HG03439 (cell line): ENCODE data around the gene TANC1.

Experiments
- ATAC-seq: cut with Tn5 transposase; IDR thresholded peaks from one replicate; pipeline ENCODE4 v1.9.1; 2021; ENCODE audit warnings: mild to moderate bottlenecking, moderate library complexity; ENCODE audit not compliant: unreplicated experiment

Gene TANC1

DNA sequence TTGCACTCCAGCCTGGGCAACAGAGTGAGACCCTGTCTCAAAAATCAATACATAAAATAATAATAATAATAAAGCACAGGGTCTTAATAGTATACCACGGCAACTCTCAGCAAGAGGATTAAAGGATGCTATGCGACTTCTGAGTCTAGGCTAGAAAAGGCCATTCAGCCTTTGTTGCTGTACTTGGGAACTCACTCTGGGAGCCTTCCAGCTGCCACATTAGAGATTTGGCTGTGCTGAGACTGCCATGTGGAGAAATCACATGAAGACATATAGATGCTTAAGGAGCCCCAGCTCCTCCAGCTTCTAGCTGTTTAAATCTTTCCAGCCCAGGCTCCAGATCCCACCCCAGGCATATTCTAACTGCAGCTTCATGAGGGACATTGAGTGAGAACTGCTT lies 8.2 kb upstream of the TANC1 start:
- ATAC-seq: no peak

DNA sequence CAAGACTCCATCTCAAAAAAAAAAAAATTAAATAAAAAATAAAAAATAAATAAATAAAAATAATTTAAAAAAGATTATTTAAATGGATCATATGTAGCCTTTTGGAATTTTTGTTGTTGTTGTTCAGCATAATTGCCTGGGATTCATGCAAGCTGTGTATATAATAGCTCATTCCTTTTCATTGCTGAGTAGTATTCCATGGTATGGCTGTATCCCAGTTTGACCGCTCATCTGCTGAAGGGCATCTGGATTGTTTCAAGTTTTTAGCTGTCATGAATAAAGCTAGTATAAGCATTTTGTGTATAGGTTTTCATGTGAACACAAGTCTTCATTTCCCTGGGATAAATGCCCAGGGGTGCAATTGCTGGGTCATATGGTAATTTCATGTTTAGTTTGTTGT lies 6.4 kb upstream of the TANC1 start:
- no peak for ATAC-seq

DNA sequence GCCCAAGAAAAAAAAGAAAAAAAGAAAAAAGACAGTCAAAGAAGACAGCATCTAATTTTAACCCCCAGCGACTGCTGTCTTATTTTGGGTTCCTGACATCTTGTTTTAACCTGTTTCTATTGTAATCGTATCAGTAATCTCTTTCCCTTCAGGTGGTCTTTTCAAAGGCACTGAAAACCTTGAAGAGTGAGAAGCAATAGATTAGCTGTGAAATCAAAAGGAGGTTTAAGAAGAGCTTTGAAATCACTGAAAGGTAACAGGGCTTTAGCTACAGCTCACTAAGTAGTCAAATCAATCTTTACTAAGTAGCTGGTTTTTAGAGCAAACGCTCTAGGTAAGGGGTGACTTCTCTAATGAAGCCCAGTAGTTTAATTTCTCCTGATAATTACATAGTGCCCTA lies 5.4 kb upstream of the TANC1 start:
- ATAC-seq: no peak

DNA sequence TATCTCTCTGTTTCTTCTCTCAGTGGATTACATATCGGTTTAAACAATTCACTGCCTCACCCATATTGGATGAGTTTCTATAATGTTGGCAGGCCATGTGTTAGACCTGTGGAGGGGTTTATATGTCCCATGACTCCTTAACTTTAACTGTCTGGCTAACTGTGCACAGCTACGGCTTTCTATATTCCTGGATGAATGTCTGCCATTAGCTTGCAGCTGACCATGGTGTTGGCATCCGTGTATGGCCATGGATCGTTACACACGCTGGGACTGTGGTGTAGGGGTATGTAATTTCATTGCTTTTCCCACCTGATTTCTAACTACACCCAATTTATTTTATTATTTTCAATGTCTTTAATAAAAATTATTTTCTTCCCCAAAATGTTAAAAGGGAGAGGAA lies 3.3 kb upstream of the TANC1 start:
- no peak for ATAC-seq

- ATAC-seq: no peak
Measured at GRCh38 chr2:158965641-158966040, 2.8 kb upstream of the TANC1 start.

DNA sequence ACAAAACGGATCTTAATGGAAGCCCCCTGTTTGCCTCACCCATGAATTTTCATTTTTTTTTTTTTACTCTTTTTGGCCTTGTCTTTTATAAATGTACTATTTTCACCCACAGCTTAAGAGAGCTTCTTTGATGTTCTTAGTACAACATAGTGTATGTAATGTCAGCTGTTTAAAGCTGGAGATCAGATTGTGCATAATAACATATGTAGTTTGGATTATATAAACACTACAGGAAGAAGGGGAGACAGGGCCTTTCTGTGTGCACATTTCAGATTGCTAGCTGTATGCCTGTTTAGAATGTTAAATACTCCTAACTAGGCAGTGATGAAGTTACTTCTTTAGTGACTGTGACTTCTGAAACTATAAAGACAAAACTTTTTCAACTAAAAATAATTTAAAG lies 2.1 kb upstream of the TANC1 start:
- ATAC-seq: no peak

- no peak for ATAC-seq
Measured at GRCh38 chr2:158967114-158967730, 1.2 kb upstream of the TANC1 start.

DNA sequence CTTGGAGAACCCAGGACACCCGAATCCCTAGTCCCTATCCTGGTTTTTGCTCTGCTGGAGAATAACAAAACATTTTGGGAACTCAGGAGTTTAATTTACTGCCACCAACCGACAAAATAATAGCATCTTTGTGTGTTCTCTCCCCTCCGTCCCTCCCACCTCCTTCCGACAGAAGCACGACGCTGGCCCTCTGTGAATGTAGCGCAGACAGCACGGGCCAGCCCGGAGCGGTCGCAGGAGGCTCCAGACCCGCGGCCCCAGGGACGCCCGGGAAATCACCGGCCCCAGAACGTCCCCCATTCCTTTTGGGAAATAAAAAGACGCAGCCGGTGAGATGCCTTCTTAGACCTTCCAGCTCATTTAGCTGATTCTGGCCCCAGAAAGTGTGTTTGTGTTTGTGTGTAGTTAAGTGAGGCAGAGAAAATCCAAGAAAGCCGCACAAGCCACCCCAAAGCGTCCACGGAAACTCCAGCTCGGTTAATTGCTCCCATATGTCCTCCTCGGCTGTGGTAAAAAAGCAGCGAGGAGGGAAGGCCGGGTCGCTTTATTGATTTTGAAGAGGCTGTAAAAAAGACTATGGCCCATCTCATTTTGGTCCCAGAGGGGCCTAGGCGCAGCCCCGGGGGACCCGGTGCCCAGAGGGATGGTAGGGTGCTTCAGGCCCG lies 577 bp upstream of the TANC1 start:
- ATAC-seq: no peak

GRCh38 chr2:158969162-158969714 lies 798 bp downstream of the TANC1 start:
- ATAC-seq: peak; percentile 12

DNA sequence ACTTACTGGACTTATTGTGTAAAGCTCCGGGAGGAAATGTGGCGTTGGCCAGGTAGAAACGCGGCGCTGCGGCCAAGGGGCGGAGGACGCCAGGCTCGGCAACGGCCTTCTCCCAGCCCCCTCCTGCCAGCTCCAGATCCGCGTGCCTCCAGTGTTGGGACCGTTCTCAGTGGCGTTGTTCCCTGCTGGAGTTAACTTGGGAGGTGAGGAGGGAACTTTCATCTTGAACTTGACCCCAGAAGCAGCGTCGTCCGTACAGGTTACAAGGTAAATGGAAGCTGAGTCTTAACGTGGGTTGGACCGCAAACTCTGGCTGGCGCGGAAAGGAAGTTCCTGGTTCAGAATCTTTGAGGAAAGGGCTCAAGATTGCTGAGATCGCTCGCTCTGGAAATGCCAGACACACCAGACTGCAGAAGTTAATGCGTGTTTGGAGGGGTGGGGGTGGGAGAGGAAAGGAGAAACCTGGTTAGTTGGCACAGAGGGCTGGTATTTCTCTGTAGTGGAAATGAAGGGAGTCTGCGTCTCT lies 1.3 kb downstream of the TANC1 start:
- ATAC-seq: no peak

- ATAC-seq: no peak
Measured at GRCh38 chr2:158970241-158970751, 1.9 kb downstream of the TANC1 start.

- no peak for ATAC-seq
Measured at GRCh38 chr2:158973116-158973956, 4.9 kb downstream of the TANC1 start.

GRCh38 chr2:158975271-158975921 lies 7.0 kb downstream of the TANC1 start:
- no peak for ATAC-seq

DNA sequence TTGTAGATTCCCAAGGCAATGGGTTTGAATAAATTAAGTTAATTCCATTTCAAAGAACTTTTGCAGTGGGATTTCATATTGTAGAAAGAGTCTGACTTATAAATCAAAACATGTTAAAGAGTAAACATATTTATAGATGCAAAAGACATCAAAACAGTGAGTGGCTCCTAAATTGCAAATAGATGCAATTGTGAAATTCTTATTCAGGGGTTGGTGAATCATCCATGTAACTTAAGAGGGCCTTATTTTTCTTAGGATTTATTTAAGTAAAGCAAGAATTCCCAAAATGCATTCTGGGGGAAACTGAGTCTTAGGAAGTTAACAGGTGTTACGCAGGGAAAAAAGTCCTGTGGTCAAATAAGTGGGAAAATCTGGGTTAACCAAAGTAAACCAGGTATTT lies 11.3 kb downstream of the TANC1 start:
- ATAC-seq: no peak

GRCh38 chr2:158984604-158985135 lies 16.2 kb downstream of the TANC1 start:
- ATAC-seq: no peak

- no peak for ATAC-seq
Measured at GRCh38 chr2:158988501-158988900, 20.1 kb downstream of the TANC1 start.

DNA sequence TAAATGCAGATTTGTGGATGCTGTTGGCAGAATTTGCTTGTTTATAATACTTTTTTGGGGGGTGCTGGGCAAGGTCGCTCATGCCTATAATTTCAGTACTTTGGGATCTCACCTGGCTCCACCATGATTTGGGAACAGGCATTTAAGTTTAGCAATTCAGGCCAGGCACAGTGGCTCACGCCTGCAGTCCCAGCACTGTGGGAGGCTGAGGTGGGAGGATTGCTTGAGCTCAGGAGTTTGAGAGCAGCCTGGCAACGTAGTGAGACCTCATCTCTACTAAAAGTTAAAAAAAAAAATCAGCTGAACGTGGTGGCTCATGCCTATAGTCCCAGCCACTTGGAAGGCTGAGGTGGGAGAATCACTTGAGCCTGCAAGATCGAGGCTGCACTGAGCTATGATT lies 20.7 kb downstream of the TANC1 start:
- ATAC-seq: no peak

GRCh38 chr2:158990397-158991214 lies 22.2 kb downstream of the TANC1 start:
- no peak for ATAC-seq

- no peak for ATAC-seq
Measured at GRCh38 chr2:158993030-158993429, 24.6 kb downstream of the TANC1 start.
